ENCODE measurements around the gene CEP192. TPM values are rescaled to one million over a fixed set of nuclear protein-coding genes. Genes with fewer than 3 reads are reported as not detected.

CEP192 gene
- polyA plus RNA-seq, 1 of the 3 experiments (the other 2 are of a cell fraction): 9.4 TPM

- no peaks in the 10 kb centered on the region for H4K20me1 ChIP-seq (ENCODE audit: insufficient read depth)
- peaks cover 19% of the 10 kb centered on the region for H3K79me2 ChIP-seq (ENCODE audit: insufficient read depth)
- CTCF ChIA-PET: no interaction called here
- H3K36me3 ChIP-seq (replicated peaks in 1 of 2; ENCODE audit: control insufficient read depth in 1 of 2, insufficient read depth in 2 of 2, low read length in 1 of 2): peaks cover 51 to 57% of the 10 kb centered on the region in 2 experiments
- H3K4me3 ChIP-seq (ENCODE audit: low read depth in 2 of 2, low read length in 1 of 2): no peak overlapping the region
- no peaks in the 10 kb centered on the region for H3K4me1 ChIP-seq (ENCODE audit: control insufficient read depth in 1 of 2, insufficient read depth in 2 of 2, low read depth in 1 of 2, low read length in 1 of 2)
- 97% methylated on average over 2 of the region's 2 CpGs for whole genome bisulfite sequencing (ENCODE audit: low lambda C conversion rate)
- no peaks in the 10 kb centered on the region for H3F3A ChIP-seq (replicated peaks; ENCODE audit: insufficient read depth)
- H3K4me2 ChIP-seq: no peak overlapping the region
- DNase-seq: no peak
- no peaks in the 10 kb centered on the region for H3K9me2 ChIP-seq
- no peaks in the 10 kb centered on the region for H3K9me3 ChIP-seq
- no peak overlapping the region for H2AFZ ChIP-seq (ENCODE audit: low read depth)
- no peak overlapping the region for H3K27ac ChIP-seq (ENCODE audit: low read depth in 2 of 2, low read length in 1 of 2)
- POLR2A ChIA-PET: no interaction called here
- no peak for TF ChIP-seq CTCF (IDR thresholded peaks at IDR 0.05)
- TF ChIP-seq EP300 (IDR thresholded peaks at IDR 0.05; ENCODE audit: borderline replicate concordance in 1 of 2, low read depth in 1 of 2, low read length in 1 of 2): no peak
- TF ChIP-seq NFIC (IDR thresholded peaks at IDR 0.05; ENCODE audit: borderline replicate concordance): no peak
- no peak for TF ChIP-seq TCF12 (IDR thresholded peaks at IDR 0.05)
- no peak for TF ChIP-seq SMC3 (IDR thresholded peaks at IDR 0.05; ENCODE audit: low read depth, low read length)
- TF ChIP-seq EZH2phosphoT487 (IDR thresholded peaks at IDR 0.05; ENCODE audit: borderline replicate concordance, low read depth): no peak
- no peak for TF ChIP-seq NRF1 (IDR thresholded peaks at IDR 0.05; ENCODE audit: low read depth, low read length)
- no peak for TF ChIP-seq USF1 (IDR thresholded peaks at IDR 0.05; ENCODE audit: borderline replicate concordance, low read depth)
- TF ChIP-seq ZBTB33 (IDR thresholded peaks at IDR 0.05; ENCODE audit: borderline replicate concordance, low read depth): no peak
- no peak for TF ChIP-seq MXI1 (IDR thresholded peaks at IDR 0.05; ENCODE audit: low read depth, low read length)
- TF ChIP-seq IRF3 (IDR thresholded peaks at IDR 0.05; ENCODE audit: low read depth, low read length): no peak
- no peaks in the 10 kb centered on the region for H3K27me3 ChIP-seq (ENCODE audit: insufficient read depth)
- H3K9ac ChIP-seq: no peak overlapping the region
Measured at GRCh38 chr18:13028869-13029268, 37.7 kb downstream of the CEP192 start.

- Histone ChIP-seq H3K36me3 (replicated peaks in 1 of 2; ENCODE audit: control insufficient read depth in 1 of 2, insufficient read depth in 2 of 2, low read length in 1 of 2) (peaks cover 36 to 42% of the 10 kb centered on the region in 2 experiments), H2AFZ (ENCODE audit: low read depth) (no peak overlapping the region), H3K4me1 (ENCODE audit: control insufficient read depth in 1 of 2, insufficient read depth in 2 of 2, low read depth in 1 of 2, low read length in 1 of 2) (no peaks in the 10 kb centered on the region; a peak in 1 of 4 replicates), H3K9ac (no peak overlapping the region), H3F3A (replicated peaks; ENCODE audit: insufficient read depth) (peaks cover 8% of the 10 kb centered on the region), H3K4me3 (ENCODE audit: low read depth in 2 of 2, low read length in 1 of 2) (no peak overlapping the region), H3K27ac (ENCODE audit: low read depth in 2 of 2, low read length in 1 of 2) (no peak overlapping the region), H3K9me2 (no peaks in the 10 kb centered on the region), H3K9me3 (no peaks in the 10 kb centered on the region), H3K27me3 (ENCODE audit: insufficient read depth) (no peaks in the 10 kb centered on the region), H4K20me1 (ENCODE audit: insufficient read depth) (no peaks in the 10 kb centered on the region), H3K79me2 (ENCODE audit: insufficient read depth) (no peaks in the 10 kb centered on the region; the same call in 1 of the 2 replicates), H3K4me2 (no peak overlapping the region)
- ChIA-PET CTCF (interaction anchor here (1.2 kb wide), 1 partner anchor 9 kb away, joined by 3 read pairs; no protein-coding TSS in a partner anchor), POLR2A (no interaction called here)
- DNase-seq: no peak
- WGBS (ENCODE audit: low lambda C conversion rate): over 99% methylated on average over 5 of the region's 5 CpGs
- TF ChIP-seq GABPA (IDR thresholded peaks at IDR 0.05; ENCODE audit: low read depth): no peak
- no peak for TF ChIP-seq PBX3 (IDR thresholded peaks at IDR 0.05)
- no peak for TF ChIP-seq MAX (IDR thresholded peaks at IDR 0.05; ENCODE audit: low read depth)
- no peak for TF ChIP-seq REST (IDR thresholded peaks at IDR 0.05; ENCODE audit: low read depth, low read length)
- TF ChIP-seq USF1 (IDR thresholded peaks at IDR 0.05; ENCODE audit: borderline replicate concordance, low read depth): no peak
- TF ChIP-seq NRF1 (IDR thresholded peaks at IDR 0.05; ENCODE audit: low read depth, low read length): no peak
Measured at GRCh38 chr18:13032173-13032572, 41.0 kb downstream of the CEP192 start.

Measured in SK-N-SH (cell line).